ENCODE data around the gene CACNA1D.

DNA sequence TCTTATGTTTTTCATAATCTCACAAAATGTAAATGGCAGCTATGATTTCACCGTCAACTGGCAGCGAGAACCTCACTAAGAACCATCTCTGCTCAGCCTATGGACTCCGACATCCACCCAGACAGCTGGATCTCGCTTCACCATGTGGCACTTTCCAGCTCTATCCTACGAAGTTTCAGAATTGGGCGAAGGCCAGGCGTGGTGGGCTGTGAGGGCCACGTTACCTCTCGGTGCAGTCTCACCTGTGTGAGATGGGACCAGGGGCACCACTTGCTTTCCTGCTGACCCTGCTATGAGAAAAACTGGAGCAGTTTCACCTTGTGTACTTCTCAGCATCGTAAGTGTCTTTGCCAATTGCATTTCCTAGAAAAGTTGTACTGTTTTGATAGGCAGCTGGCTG, 319.5 kb downstream of the CACNA1D start:
- TF ChIP-seq CTCF (conservative IDR thresholded peaks at IDR 0.05) (no peak), ZFX (IDR thresholded peaks at IDR 0.05) (no peak)

All from C4-2B (cell line).